Liver (tissue), 9 donors: ENCODE results near the gene SFT2D1. TPM values are rescaled to one million over a fixed set of nuclear protein-coding genes. Genes with fewer than 3 reads are reported as not detected.

Experiments used
- DNase-seq: peaks from one replicate; pipeline ENCODE4 v3.0.0-alpha.2; 2017; ENCODE audit warnings: low spot score
- H3K27ac ChIP-seq, 2 donors: one replicate each; pipeline ENCODE4 v1.7.0; 2013; ENCODE audit warnings: inconsistent platforms in 2 of 2, low read length in 2 of 2, control low read depth in 1 of 2, low read depth in 1 of 2, mild to moderate bottlenecking in 1 of 2
- H3K27me3 ChIP-seq, 4 donors: one replicate each; pipeline versions ENCODE4 v1.6.1 to v1.7.0; 2013; ENCODE audit warnings: low read length in 3 of 4, inconsistent platforms in 1 of 4, mild to moderate bottlenecking in 1 of 4, moderate library complexity in 1 of 4; ENCODE audit not compliant: control insufficient read depth in 4 of 4, insufficient read depth in 4 of 4
- H3K36me3 ChIP-seq, 4 donors: one replicate each; pipeline versions ENCODE4 v1.6.1 to v1.7.0; 2013; ENCODE audit warnings: low read length in 3 of 4, mild to moderate bottlenecking in 3 of 4, low read depth in 1 of 4, moderate library complexity in 1 of 4; ENCODE audit not compliant: control insufficient read depth in 4 of 4, insufficient read depth in 3 of 4
- H3K4me1 ChIP-seq, 4 donors: one replicate each; pipeline versions ENCODE4 v1.6.1 to v1.7.0; 2013; ENCODE audit warnings: low read length in 3 of 4, mild to moderate bottlenecking in 3 of 4, moderate library complexity in 1 of 4; ENCODE audit not compliant: control insufficient read depth in 4 of 4, insufficient read depth in 4 of 4
- H3K4me3 ChIP-seq, 3 donors: one replicate each; pipeline versions ENCODE4 v1.6.1 to v1.7.0; 2013; ENCODE audit warnings: low read length in 3 of 3, control low read depth in 1 of 3, low read depth in 1 of 3, mild to moderate bottlenecking in 1 of 3
- H3K9ac ChIP-seq, 2 donors: one replicate each; pipeline ENCODE4 v1.7.0; 2013; ENCODE audit warnings: low read length in 2 of 2, mild to moderate bottlenecking in 2 of 2, moderate library complexity in 2 of 2, control low read depth in 1 of 2, low read depth in 1 of 2
- H3K9me3 ChIP-seq, 4 donors: one replicate each; pipeline versions ENCODE4 v1.6.1 to v1.7.0; 2013; ENCODE audit warnings: low read length in 3 of 4; ENCODE audit not compliant: control insufficient read depth in 4 of 4
- CTCF ChIP-seq: fragments of 150-350 bp; IDR thresholded peaks from 2 replicates; pipeline ENCODE4 v1.5.1; 2017; ENCODE audit warnings: improper control_type of control experiment, low read depth, low read length; ENCODE audit not compliant: missing input control
- EGR1 ChIP-seq, 2 donors: IDR thresholded peaks; 2 replicates each; pipeline ENCODE4 v1.6.1; 2016 to 2018; ENCODE audit warnings: antibody characterized with exemption in 2 of 2, low read depth in 2 of 2
- FOXA1 ChIP-seq: IDR thresholded peaks from 2 replicates; pipeline ENCODE4 v1.6.1; 2016; ENCODE audit warnings: antibody characterized with exemption
- GABPA ChIP-seq, 2 donors: IDR thresholded peaks in 1 of 2; conservative IDR thresholded peaks in 1 of 2; 2 replicates each; pipeline ENCODE4 v1.6.1; 2016; ENCODE audit warnings: antibody characterized with exemption in 2 of 2, mild to moderate bottlenecking in 1 of 2, moderate library complexity in 1 of 2
- HNF4A ChIP-seq, 2 donors: conservative IDR thresholded peaks; 2 replicates each; pipeline ENCODE4 v1.6.1; 2016; ENCODE audit warnings: antibody characterized with exemption in 2 of 2, mild to moderate bottlenecking in 2 of 2
- HNF4G ChIP-seq: IDR thresholded peaks from 2 replicates; pipeline ENCODE4 v1.6.1; 2016; ENCODE audit warnings: antibody characterized with exemption
- JUND ChIP-seq, 2 donors: IDR thresholded peaks; 2 replicates each; pipeline ENCODE4 v1.6.1; 2016; ENCODE audit warnings: antibody characterized with exemption in 2 of 2
- MAX ChIP-seq: IDR thresholded peaks from 2 replicates; pipeline ENCODE4 v1.6.1; 2016; ENCODE audit warnings: antibody characterized with exemption
- NR2F2 ChIP-seq: IDR thresholded peaks from 2 replicates; pipeline ENCODE4 v1.6.1; 2016; ENCODE audit warnings: antibody characterized with exemption
- RAD21 ChIP-seq, 2 donors: IDR thresholded peaks; 2 replicates each; pipeline ENCODE4 v1.6.1; 2016; ENCODE audit warnings: antibody characterized with exemption in 2 of 2, mild to moderate bottlenecking in 2 of 2
- REST ChIP-seq: IDR thresholded peaks from 2 replicates; pipeline ENCODE4 v1.6.1; 2016; ENCODE audit warnings: antibody characterized with exemption, mild to moderate bottlenecking
- RXRA ChIP-seq, 2 donors: IDR thresholded peaks; 2 replicates each; pipeline ENCODE4 v1.6.1; 2017 to 2018; ENCODE audit warnings: antibody characterized with exemption in 2 of 2, mild to moderate bottlenecking in 1 of 2
- SP1 ChIP-seq: IDR thresholded peaks from 2 replicates; pipeline ENCODE4 v1.6.1; 2018; ENCODE audit warnings: antibody characterized with exemption, mild to moderate bottlenecking
- TAF1 ChIP-seq: conservative IDR thresholded peaks from 2 replicates; pipeline ENCODE4 v1.6.1; 2016; ENCODE audit warnings: antibody characterized with exemption, mild to moderate bottlenecking
- YY1 ChIP-seq: IDR thresholded peaks from 2 replicates; pipeline ENCODE4 v1.6.1; 2016; ENCODE audit warnings: antibody characterized with exemption, mild to moderate bottlenecking
- WGBS: extraction: QIAGEN DNeasy Blood & Tissue Kit; methylation state at CpG from one replicate; pipeline ENCODE4 v1.1.7; 2013; 5-methylcytosine and 5-hydroxymethylcytosine counted together
- polyA plus RNA-seq, 2 donors: library from polyadenylated mRNA; stranded (reverse) in 1 of 2; unstranded in 1 of 2; fragments of 200-250 nt in 1 of 2; fragments of >200 nt in 1 of 2; fragmentation: Nextera tagmentation in 1 of 2; extraction: Ambion mirVana in 1 of 2; gene quantifications; one replicate each; pipeline versions ENCODE4 v1.2.1 to v1.2.3, GENCODE V29; 2013 to 2015
- total RNA-seq, 2 donors: library from RNA; depleted of rRNA; stranded (reverse); fragments of >200 nt; gene quantifications; one replicate each; pipeline ENCODE4 v1.2.3, GENCODE V29; 2014
- TF ChIP-seq, protein P1 (sequence below): IDR thresholded peaks from 2 replicates; pipeline ENCODE4 v1.6.1; 2016; ENCODE audit warnings: antibody characterized with exemption
- donor health status: healthy.
- donor health status: healthy.
- donor health status: healthy.
- donor health status: healthy.
- donor health status: healthy.

The SFT2D1 gene
- 10 to 100 TPM; 14.7 to 15.7 TPM for total RNA-seq
- 10 to 100 TPM in 1 of 2 donors, 1 to 10 TPM in 1; 9.5 to 16.6 TPM for polyA plus RNA-seq

- Histone ChIP-seq H3K4me1 (peaks cover 3 to 36% (median 17%) of the 10 kb centered on the region in 4 donors), H3K9ac (peak within 1 kb of the TSS; percentile 84 to 97), H3K27ac (peak within 1 kb of the TSS; percentile 91 to 94), H3K27me3 (no peaks in the 10 kb centered on the region), H3K9me3 (no peaks in the 10 kb centered on the region), H3K36me3 (peaks cover 0 to 4% (median 3%) of the 10 kb centered on the region in 4 donors), H3K4me3 (peak within 1 kb of the TSS; percentile 91 to 95 (median 94))
- under 1% methylated on average over 73 of the region's 73 CpGs for WGBS
- TF ChIP-seq REST, result peak; percentile 40
- TF ChIP-seq TAF1, result no peak
- TF ChIP-seq MAX, result peak; percentile 24
- peak; percentile 76 to 95 for TF ChIP-seq GABPA (IDR thresholded peaks at IDR 0.05 in 1 of 2, conservative IDR thresholded peaks at IDR 0.05 in 1 of 2)
- no peak for TF ChIP-seq CTCF
- TF ChIP-seq YY1, result peak; percentile 75
- peak in 1 of 2 donors; percentile 19 for TF ChIP-seq EGR1 (IDR thresholded peaks at IDR 0.05; ENCODE audit: low read depth in 2 of 2)
- TF ChIP-seq JUND (IDR thresholded peaks at IDR 0.05), result no peak
- DNase-seq, result peak; percentile 84
Observed at GRCh38 chr6:166342349-166343149, at the start of gene SFT2D1. TSS of gene SFT2D1 (minus strand) at chr6:166342545. CDS start at chr6:166342481, 64 bp downstream.

DNA sequence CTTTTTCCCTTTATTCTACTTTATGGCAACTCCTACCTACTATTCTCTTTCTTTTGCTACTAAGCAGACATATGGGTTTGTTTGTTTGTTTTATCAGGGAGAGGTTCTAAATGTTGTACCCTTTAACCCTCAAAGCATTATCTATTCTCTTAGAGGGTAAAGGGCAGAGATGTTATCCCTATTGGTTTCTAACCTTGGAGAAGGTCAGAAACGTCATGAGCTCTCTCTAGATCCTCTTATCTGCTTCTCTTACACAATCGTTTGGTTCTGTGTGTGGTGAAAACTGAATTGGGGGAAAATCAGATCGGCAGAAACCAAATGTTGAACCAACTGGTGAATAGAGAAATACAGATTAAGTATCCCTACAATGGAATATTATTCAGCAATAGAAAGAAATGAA is 46.8 kb upstream of the SFT2D1 start:
- H3K4me1 ChIP-seq, result peaks cover 25 to 50% (median 40%) of the 10 kb centered on the region in 4 donors
- H3K27ac ChIP-seq, result peak overlapping the region; percentile 77 to 89
- peak overlapping the region in 1 of 2 donors; percentile 20 for H3K9ac ChIP-seq
- WGBS, result 20% methylated on average over 3 of the region's 3 CpGs
- no peak overlapping the region for H3K4me3 ChIP-seq
- no peak for DNase-seq
- no peaks in the 10 kb centered on the region for H3K9me3 ChIP-seq
- no peaks in the 10 kb centered on the region for H3K27me3 ChIP-seq
- no peaks in the 10 kb centered on the region for H3K36me3 ChIP-seq
- TF ChIP-seq HNF4G (peak; percentile 65), SP1 (peak; percentile 91), REST (peak; percentile 49), MAX (peak; percentile 80), YY1 (peak; percentile 49), TAF1 (no peak), HNF4A (conservative IDR thresholded peaks at IDR 0.05) (peak; percentile 91 to 94), FOXA1 (no peak), JUND (IDR thresholded peaks at IDR 0.05) (peak; percentile 44 to 79), EGR1 (IDR thresholded peaks at IDR 0.05; ENCODE audit: low read depth in 2 of 2) (peak in 1 of 2 donors; percentile 41), RAD21 (IDR thresholded peaks at IDR 0.05) (peak; percentile 28 to 40), GABPA (IDR thresholded peaks at IDR 0.05 in 1 of 2, conservative IDR thresholded peaks at IDR 0.05 in 1 of 2) (no peak), RXRA (IDR thresholded peaks at IDR 0.05) (peak; percentile 91 to 95), NR2F2 (peak; percentile 76)
- TF ChIP-seq, protein P1, sequence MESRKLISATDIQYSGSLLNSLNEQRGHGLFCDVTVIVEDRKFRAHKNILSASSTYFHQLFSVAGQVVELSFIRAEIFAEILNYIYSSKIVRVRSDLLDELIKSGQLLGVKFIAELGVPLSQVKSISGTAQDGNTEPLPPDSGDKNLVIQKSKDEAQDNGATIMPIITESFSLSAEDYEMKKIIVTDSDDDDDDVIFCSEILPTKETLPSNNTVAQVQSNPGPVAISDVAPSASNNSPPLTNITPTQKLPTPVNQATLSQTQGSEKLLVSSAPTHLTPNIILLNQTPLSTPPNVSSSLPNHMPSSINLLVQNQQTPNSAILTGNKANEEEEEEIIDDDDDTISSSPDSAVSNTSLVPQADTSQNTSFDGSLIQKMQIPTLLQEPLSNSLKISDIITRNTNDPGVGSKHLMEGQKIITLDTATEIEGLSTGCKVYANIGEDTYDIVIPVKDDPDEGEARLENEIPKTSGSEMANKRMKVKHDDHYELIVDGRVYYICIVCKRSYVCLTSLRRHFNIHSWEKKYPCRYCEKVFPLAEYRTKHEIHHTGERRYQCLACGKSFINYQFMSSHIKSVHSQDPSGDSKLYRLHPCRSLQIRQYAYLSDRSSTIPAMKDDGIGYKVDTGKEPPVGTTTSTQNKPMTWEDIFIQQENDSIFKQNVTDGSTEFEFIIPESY, result peak; percentile 71
